SK-N-DZ (cell line): Measurements from ENCODE around the gene RAPSN.

ENCODE experiments used
- DNase-seq: peaks from one replicate; pipeline ENCODE4 v3.0.0-alpha.2; 2015; ENCODE audit warnings: low spot score

The RAPSN gene

GRCh38 chr11:47408598-47409439, 40.1 kb downstream of the RAPSN start:
- no peak for DNase-seq

GRCh38 chr11:47407746-47408590, 41.0 kb downstream of the RAPSN start, which contains the start of gene SLC39A13:
SLC39A13 (plus strand) TSS chr11:47408590; CDS start chr11:47410095, 1,505 bp downstream.
- DNase-seq = peak; percentile 94

- no peak for DNase-seq
Observed at GRCh38 chr11:47406896-47407745, 41.8 kb downstream of the RAPSN start.

- DNase-seq = no peak
Observed at GRCh38 chr11:47403571-47403970, 45.4 kb downstream of the RAPSN start.

- no peak for DNase-seq
Observed at GRCh38 chr11:47403135-47403534, 45.8 kb downstream of the RAPSN start.

GRCh38 chr11:47400768-47401279, 48.1 kb downstream of the RAPSN start:
- no peak for DNase-seq

- DNase-seq = no peak
Observed at GRCh38 chr11:47399860-47400767, 48.8 kb downstream of the RAPSN start.

GRCh38 chr11:47398551-47398950, 50.4 kb downstream of the RAPSN start:
- DNase-seq = no peak

GRCh38 chr11:47398011-47398410, 50.9 kb downstream of the RAPSN start:
- DNase-seq = no peak

GRCh38 chr11:47396049-47396320, 53.0 kb downstream of the RAPSN start:
- DNase-seq = no peak

GRCh38 chr11:47395223-47396048, 53.5 kb downstream of the RAPSN start:
- DNase-seq = no peak

GRCh38 chr11:47394322-47395222, 54.4 kb downstream of the RAPSN start:
- no peak for DNase-seq

GRCh38 chr11:47394050-47394321, 55.0 kb downstream of the RAPSN start:
- DNase-seq = no peak

- no peak for DNase-seq
Observed at GRCh38 chr11:47393163-47394049, 55.5 kb downstream of the RAPSN start.

GRCh38 chr11:47392546-47393162, 56.3 kb downstream of the RAPSN start:
- no peak for DNase-seq

- no peak for DNase-seq
Observed at GRCh38 chr11:47391711-47392432, 57.1 kb downstream of the RAPSN start.
